Heart left ventricle (tissue), 16 donors: ENCODE results near the gene TDRD9. TPM values are rescaled to one million over a fixed set of nuclear protein-coding genes. Genes with fewer than 3 reads are reported as not detected.

Experiments
- ATAC-seq, 4 donors: fragments of 200-7000 bp; cut with Tn5 transposase; one replicate each; pipeline ENCODE4 v1.9.1; 2020 to 2022; ENCODE audit warnings: moderate library complexity in 4 of 4, mild to moderate bottlenecking in 3 of 4, moderate number of reproducible peaks in 1 of 4
- DNase-seq, 5 donors: peaks; one replicate each; pipeline ENCODE4 v3.0.0-alpha.2; 2020
- H3K27ac ChIP-seq, 12 donors: fragments of 200-600 bp; sonication (generic) in 4 of 12; one replicate each; pipeline versions ENCODE4 v1.5.0 to v1.8.0; 2016 to 2022; ENCODE audit warnings: mild to moderate bottlenecking in 2 of 12
- H3K27me3 ChIP-seq, 9 donors: fragments of 200-600 bp; sonication (generic) in 2 of 9; one replicate each; pipeline versions ENCODE4 v1.5.1 to v1.8.0; 2016 to 2022; ENCODE audit warnings: mild to moderate bottlenecking in 3 of 9
- H3K36me3 ChIP-seq, 9 donors: fragments of 200-600 bp; sonication (generic) in 2 of 9; one replicate each; pipeline versions ENCODE4 v1.5.0 to v1.8.0; 2018 to 2022; ENCODE audit warnings: mild to moderate bottlenecking in 2 of 9
- H3K4me1 ChIP-seq, 12 donors: fragments of 200-600 bp; sonication (generic) in 4 of 12; one replicate each; pipeline versions ENCODE4 v1.5.0 to v1.8.0; 2016 to 2022; ENCODE audit warnings: mild to moderate bottlenecking in 3 of 12
- H3K4me3 ChIP-seq, 12 donors: fragments of 200-600 bp; sonication (generic) in 4 of 12; one replicate each; pipeline versions ENCODE4 v1.5.0 to v1.8.0; 2017 to 2022; ENCODE audit warnings: mild to moderate bottlenecking in 9 of 12, moderate library complexity in 4 of 12
- H3K9me3 ChIP-seq, 12 donors: fragments of 200-600 bp; sonication (generic) in 4 of 12; one replicate each; pipeline versions ENCODE4 v1.5.0 to v1.8.0; 2016 to 2022; ENCODE audit warnings: mild to moderate bottlenecking in 1 of 12
- CTCF ChIP-seq, 12 donors: fragments of 200-600 bp; sonication (generic) in 4 of 12; IDR thresholded peaks; one replicate each; pipeline versions ENCODE4 v1.5.0 to v1.8.0; 2018 to 2022; ENCODE audit warnings: antibody characterized with exemption in 12 of 12, mild to moderate bottlenecking in 5 of 12
- POLR2A ChIP-seq, 2 donors: fragments of 450-650 bp; IDR thresholded peaks; one replicate each; pipeline ENCODE4 v1.6.1; 2017; ENCODE audit warnings: antibody characterized with exemption in 2 of 2, mild to moderate bottlenecking in 2 of 2, moderate library complexity in 2 of 2
- WGBS, 4 donors: extraction: QIAGEN DNeasy Blood & Tissue Kit in 2 of 4; methylation state at CpG; one replicate each; pipeline versions ENCODE4 v1.1.5 to v1.1.7; 2013 to 2018; 5-methylcytosine and 5-hydroxymethylcytosine counted together
- intact Hi-C, 10 donors: fragments of 100-400 bp; cut with DNase I; formaldehyde crosslinking; loops; one replicate each; pipeline versions ENCODE4 v1.11.1 to v1.14.2; 2022
- polyA plus RNA-seq, 2 donors: library from polyadenylated mRNA; stranded (reverse); fragments of 200-250 nt; gene quantifications; one replicate each; pipeline ENCODE4 v1.2.3, GENCODE V29; 2013
- total RNA-seq, 9 donors: library from RNA; depleted of rRNA in 2 of 9; stranded (reverse); fragments of >200 nt in 2 of 9; fragmentation: NEBNext Ultra II Directional in 3 of 9; extraction: Animal tissue kit (Norgen Biotek cat#: 25700) in 3 of 9; gene quantifications; one replicate each; pipeline versions ENCODE4 v1.1.0 to v1.2.4, GENCODE V29; 2016 to 2023
- donor health status: ischemic (EF 13 %, LVEDD 7.1; RV severe dilation, severe dysfunction).
- donor health status: healthy with polysubstance abuse.
- donor health status: DM: no; HTN: yes; CAD: no.
- donor health status: DM: no; HTN: no; CAD: no.
- donor health status: ischemic (EF 25% LVEDD 6.9; RV normal size, moderate dysfunction).
- donor health status: ischemic (EF 25% LVEDD 5.7; RV mildly dilated, moderate dysfunction).
- donor health status: healthy.
- donor health status: DM: yes; HTN: yes; CAD: no.
- donor health status: ischemic (EF 35%, LVEDD 5.7; RV mildly dilated, moderate dysfunction).
- donor health status: nonischemic (EF 11% LVEDD 7.7; RV severe dilation, severe dysfunction).
- donor health status: DM: yes; HTN: yes; CAD: no.
- donor health status: PGD.
- donor health status: ischemic (EF 29% LVEDD 5.4; RV normal size, mild dysfunction).
- donor health status: nonischemic (EF 23%, LVEDD 6.1; RV moderate dilation, normal function).

The TDRD9 gene
- total and polyA plus RNA-seq, 11 donors: 1.1 to 9.6 (median 2.1) TPM

- Histone ChIP-seq H3K4me3 (no peak overlapping the region), H3K36me3 (no peaks in the 10 kb centered on the region), H3K27ac (no peak overlapping the region), H3K27me3 (peaks cover 0 to under 1% (median 0%) of the 10 kb centered on the region in 9 donors), H3K4me1 (peaks cover 0 to 5% (median 0%) of the 10 kb centered on the region in 12 donors), H3K9me3 (no peaks in the 10 kb centered on the region)
- TF ChIP-seq CTCF (IDR thresholded peaks at IDR 0.05) (no peak), POLR2A (IDR thresholded peaks at IDR 0.05) (no peak)
- intact Hi-C loops: no loop called here
- 89 to 94% (median 92%) methylated on average over 5 of the region's 5 CpGs for WGBS, 4 donors
- DNase-seq (no peak), ATAC-seq (no peak)
Measured at GRCh38 chr14:104014764-104015163, 86.5 kb downstream of the TDRD9 start.

GRCh38 chr14:104016873-104017650 lies 88.8 kb downstream of the TDRD9 start:
- Histone ChIP-seq H3K9me3 (no peaks in the 10 kb centered on the region), H3K36me3 (no peaks in the 10 kb centered on the region), H3K27me3 (peaks cover 0 to 4% (median 0%) of the 10 kb centered on the region in 9 donors), H3K4me3 (no peak overlapping the region), H3K4me1 (peaks cover 0 to 5% (median 0%) of the 10 kb centered on the region in 12 donors), H3K27ac (no peak overlapping the region)
- TF ChIP-seq POLR2A (IDR thresholded peaks at IDR 0.05) (no peak), CTCF (IDR thresholded peaks at IDR 0.05) (no peak)
- 74 to 79% (median 76%) methylated on average over 11 of the region's 11 CpGs for whole genome bisulfite sequencing, 4 donors
- DNase-seq (no peak), ATAC-seq (no peak)
- intact Hi-C loops: no loop called here

GRCh38 chr14:104019029-104019428 lies 90.8 kb downstream of the TDRD9 start:
- no peak overlapping the region for H3K4me3 ChIP-seq
- H3K36me3 ChIP-seq: no peaks in the 10 kb centered on the region
- DNase-seq (no peak), ATAC-seq (no peak)
- 91 to 100% (median 100%) methylated on average over 1 of the region's 1 CpG for WGBS, 4 donors
- H3K4me1 ChIP-seq: no peaks in the 10 kb centered on the region
- TF ChIP-seq POLR2A (IDR thresholded peaks at IDR 0.05) (no peak), CTCF (IDR thresholded peaks at IDR 0.05) (no peak)
- intact Hi-C loops: no loop called here
- H3K27ac ChIP-seq: no peak overlapping the region
- no peaks in the 10 kb centered on the region for H3K9me3 ChIP-seq
- H3K27me3 ChIP-seq: peaks cover 0 to 4% (median 0%) of the 10 kb centered on the region in 9 donors

- 66 to 90% (median 78%) methylated on average over 7 of the region's 7 CpGs for WGBS, 4 donors
- Histone ChIP-seq H3K27ac (no peak overlapping the region), H3K9me3 (no peaks in the 10 kb centered on the region)
Measured at GRCh38 chr14:104019806-104020205, 91.5 kb downstream of the TDRD9 start.

More at GRCh38 chr14:104019806-104020205, 91.5 kb downstream of the TDRD9 start:
- Histone ChIP-seq H3K4me1 (no peaks in the 10 kb centered on the region), H3K27me3 (peaks cover 0 to 4% (median 0%) of the 10 kb centered on the region in 9 donors), H3K4me3 (no peak overlapping the region), H3K36me3 (no peaks in the 10 kb centered on the region)
- peak in 1 of 4 donors; percentile 6 for ATAC-seq
- DNase-seq: no peak
- intact Hi-C loops: no loop called here
- TF ChIP-seq POLR2A (IDR thresholded peaks at IDR 0.05) (no peak), CTCF (IDR thresholded peaks at IDR 0.05) (no peak)
